Spleen (tissue), 7 donors: ENCODE results near the gene RPS27.

Source experiments
- POLR2A ChIP-seq, 3 donors: fragments of 450-650 bp; IDR thresholded peaks; one replicate each; pipeline ENCODE4 v1.5.1; 2017; ENCODE audit warnings: antibody characterized with exemption in 3 of 3, mild to moderate bottlenecking in 1 of 3
- POLR2AphosphoS5 ChIP-seq, 3 donors: sonication (generic); formaldehyde crosslinking; IDR thresholded peaks; one replicate each; pipeline ENCODE4 v1.5.1; 2017; ENCODE audit warnings: antibody characterized with exemption in 3 of 3
- TF ChIP-seq, protein P1 (sequence below), 11 experiments: fragments of 200-600 bp in 7 of 11; fragments of 450-650 bp in 4 of 11; sonication (generic) in 4 of 11; IDR thresholded peaks in 8 of 11; conservative IDR thresholded peaks in 3 of 11; 1 replicate in 7 of 11; 2 replicates in 4 of 11; pipeline versions ENCODE4 v1.4.0 to v1.8.0; 2016 to 2021; ENCODE audit warnings: antibody characterized with exemption in 11 of 11, inconsistent platforms in 4 of 11, mild to moderate bottlenecking in 1 of 11
- donor health status: DM: no; HTN: no; CAD: no; lungs with moderate emphysema.
- donor health status: DM: no; HTN: no; CAD: no.
- donor health status: DM: no; HTN: no; CAD: no.

DNA sequence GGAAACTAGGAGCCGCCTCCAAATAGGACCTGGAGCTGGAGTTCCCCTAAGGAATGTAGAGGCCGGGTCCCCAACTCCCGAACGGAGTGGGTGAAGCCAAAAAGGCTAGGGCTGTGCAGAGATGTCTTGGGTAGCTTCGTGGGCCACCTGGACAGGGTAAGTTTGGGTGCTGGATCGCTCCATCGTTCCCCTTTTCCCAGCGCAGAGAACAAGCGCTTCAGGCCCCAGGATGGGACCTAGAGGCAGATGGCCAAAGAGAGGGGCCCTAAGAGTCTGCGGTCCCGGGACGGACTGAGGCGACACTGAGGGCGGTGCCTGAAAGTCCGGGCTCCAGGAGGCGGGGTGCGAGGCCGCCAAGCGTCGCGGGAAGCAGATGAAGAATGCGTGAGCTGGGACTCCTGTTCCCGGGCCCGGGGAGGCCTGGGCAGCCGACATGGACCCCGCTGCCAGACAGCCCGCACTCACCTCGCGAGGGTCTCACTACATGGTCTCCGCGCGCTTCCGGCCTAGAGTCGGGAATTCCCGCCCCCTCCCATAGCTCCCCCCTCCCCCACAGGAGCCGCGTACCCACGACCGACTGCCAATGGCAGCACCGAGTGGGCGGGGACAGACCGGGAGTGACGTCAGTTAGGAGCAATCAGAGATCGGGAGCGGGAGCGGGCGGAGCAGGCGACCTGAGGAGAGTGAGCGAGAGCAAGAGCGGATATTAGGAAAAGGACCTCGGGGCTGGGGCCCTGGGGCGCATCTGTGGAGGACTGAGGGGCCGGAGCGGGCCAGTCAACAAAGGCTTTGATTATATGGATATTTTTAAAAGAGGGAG, 27.3 kb upstream of the RPS27 start, which contains the start of gene SLC39A1:
- TF ChIP-seq POLR2AphosphoS5 (IDR thresholded peaks at IDR 0.05), result peak; percentile 91 to 93 (median 92)
- TF ChIP-seq, protein P1, sequence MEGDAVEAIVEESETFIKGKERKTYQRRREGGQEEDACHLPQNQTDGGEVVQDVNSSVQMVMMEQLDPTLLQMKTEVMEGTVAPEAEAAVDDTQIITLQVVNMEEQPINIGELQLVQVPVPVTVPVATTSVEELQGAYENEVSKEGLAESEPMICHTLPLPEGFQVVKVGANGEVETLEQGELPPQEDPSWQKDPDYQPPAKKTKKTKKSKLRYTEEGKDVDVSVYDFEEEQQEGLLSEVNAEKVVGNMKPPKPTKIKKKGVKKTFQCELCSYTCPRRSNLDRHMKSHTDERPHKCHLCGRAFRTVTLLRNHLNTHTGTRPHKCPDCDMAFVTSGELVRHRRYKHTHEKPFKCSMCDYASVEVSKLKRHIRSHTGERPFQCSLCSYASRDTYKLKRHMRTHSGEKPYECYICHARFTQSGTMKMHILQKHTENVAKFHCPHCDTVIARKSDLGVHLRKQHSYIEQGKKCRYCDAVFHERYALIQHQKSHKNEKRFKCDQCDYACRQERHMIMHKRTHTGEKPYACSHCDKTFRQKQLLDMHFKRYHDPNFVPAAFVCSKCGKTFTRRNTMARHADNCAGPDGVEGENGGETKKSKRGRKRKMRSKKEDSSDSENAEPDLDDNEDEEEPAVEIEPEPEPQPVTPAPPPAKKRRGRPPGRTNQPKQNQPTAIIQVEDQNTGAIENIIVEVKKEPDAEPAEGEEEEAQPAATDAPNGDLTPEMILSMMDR (IDR thresholded peaks at IDR 0.05 in 8 of 11, conservative IDR thresholded peaks at IDR 0.05 in 3 of 11), result peak in 1 of 11 experiments; percentile 35
- peak in 2 of 3 donors; percentile 20 to 56 for TF ChIP-seq POLR2A (IDR thresholded peaks at IDR 0.05)
